Ammon's horn (tissue), 1 donor: ENCODE measurements around the gene ALG3.

Experiments used
- DNase-seq: peaks from one replicate; pipeline ENCODE4 v3.0.0-alpha.2; 2016; ENCODE audit warnings: low spot score

ALG3 gene

GRCh38 chr3:184234671-184235380 lies 13.9 kb downstream of the ALG3 start:
- DNase-seq, result no peak

GRCh38 chr3:184234224-184234623 lies 14.5 kb downstream of the ALG3 start:
- peak; percentile 61 for DNase-seq

GRCh38 chr3:184233127-184233843 lies 15.5 kb downstream of the ALG3 start:
- no peak for DNase-seq

- DNase-seq, result no peak
These were observed 17.1 kb downstream of the ALG3 start for GRCh38 chr3:184231671-184232070.

GRCh38 chr3:184230603-184231528 lies 17.9 kb downstream of the ALG3 start:
- no peak for DNase-seq

- DNase-seq, result no peak
These were observed 18.6 kb downstream of the ALG3 start for GRCh38 chr3:184230081-184230602.

GRCh38 chr3:184229394-184230080 lies 19.2 kb downstream of the ALG3 start, which contains the start of gene VWA5B2:
VWA5B2 (plus strand) TSS chr3:184229585; CDS start chr3:184230529, 944 bp downstream.
- DNase-seq, result peak; percentile 56

GRCh38 chr3:184228376-184229137 lies 20.2 kb downstream of the ALG3 start:
- no peak for DNase-seq

GRCh38 chr3:184227481-184227935 lies 21.3 kb downstream of the ALG3 start:
- no peak for DNase-seq

- no peak for DNase-seq
These were observed 24.8 kb downstream of the ALG3 start for GRCh38 chr3:184223946-184224345.

- DNase-seq, result no peak
These were observed 26.2 kb downstream of the ALG3 start for GRCh38 chr3:184222521-184222920.

- no peak for DNase-seq
These were observed 29.9 kb downstream of the ALG3 start for GRCh38 chr3:184218814-184219213.

- DNase-seq, result no peak
These were observed 37.0 kb downstream of the ALG3 start for GRCh38 chr3:184211718-184212117.

- no peak for DNase-seq
These were observed 37.5 kb downstream of the ALG3 start for GRCh38 chr3:184211297-184211696.

GRCh38 chr3:184209146-184209923 lies 39.4 kb downstream of the ALG3 start:
- no peak for DNase-seq

- DNase-seq, result no peak
These were observed 45.2 kb downstream of the ALG3 start for GRCh38 chr3:184203526-184203925.

- DNase-seq, result no peak
These were observed 47.9 kb downstream of the ALG3 start for GRCh38 chr3:184200825-184201224.

GRCh38 chr3:184198509-184198908 lies 50.3 kb downstream of the ALG3 start:
- DNase-seq, result no peak

- no peak for DNase-seq
These were observed 52.2 kb downstream of the ALG3 start for GRCh38 chr3:184196536-184196935.

GRCh38 chr3:184193991-184194539 lies 54.7 kb downstream of the ALG3 start:
- DNase-seq, result no peak
